GM18909 (cell line): ENCODE results near the gene ARL5A.
"Not testable (repeated sequence)": the region's sequence is repeated elsewhere in the genome, so short reads cannot be mapped to it uniquely, and the experiment has no call there.

Source experiments
- ATAC-seq: cut with Tn5 transposase; IDR thresholded peaks from one replicate; pipeline ENCODE4 v1.9.1; 2021; ENCODE audit warnings: mild to moderate bottlenecking; ENCODE audit not compliant: unreplicated experiment, poor library complexity

The ARL5A gene

GRCh38 chr2:151799886-151800292 is 28.3 kb downstream of the ARL5A start:
- no peak for ATAC-seq

- no peak for ATAC-seq
These were observed 31.4 kb downstream of the ARL5A start for GRCh38 chr2:151796774-151797173.

GRCh38 chr2:151795646-151796240 is 32.5 kb downstream of the ARL5A start:
- no peak for ATAC-seq

- not testable (repeated sequence) for ATAC-seq
These were observed 33.8 kb downstream of the ARL5A start for GRCh38 chr2:151794422-151794821.

GRCh38 chr2:151793123-151793522 is 35.1 kb downstream of the ARL5A start:
- no peak for ATAC-seq

GRCh38 chr2:151792589-151792988 is 35.6 kb downstream of the ARL5A start:
- no peak for ATAC-seq

- no peak for ATAC-seq
These were observed 36.7 kb downstream of the ARL5A start for GRCh38 chr2:151791545-151791944.

- no peak for ATAC-seq
These were observed 37.5 kb downstream of the ARL5A start for GRCh38 chr2:151790689-151791088.

GRCh38 chr2:151789055-151789834 is 39.0 kb downstream of the ARL5A start:
- no peak for ATAC-seq

- ATAC-seq = no peak
These were observed 41.7 kb downstream of the ARL5A start for GRCh38 chr2:151786483-151786882.

- no peak for ATAC-seq
These were observed 42.1 kb downstream of the ARL5A start for GRCh38 chr2:151786077-151786476.

- ATAC-seq = no peak
These were observed 45.1 kb downstream of the ARL5A start for GRCh38 chr2:151783133-151783520.

- no peak for ATAC-seq
These were observed 45.7 kb downstream of the ARL5A start for GRCh38 chr2:151782378-151783132.

- no peak for ATAC-seq
These were observed 46.6 kb downstream of the ARL5A start for GRCh38 chr2:151781642-151782041.

GRCh38 chr2:151780938-151781337 is 47.3 kb downstream of the ARL5A start:
- ATAC-seq = no peak

- ATAC-seq = no peak
These were observed 50.3 kb downstream of the ARL5A start for GRCh38 chr2:151777935-151778334.

- ATAC-seq = no peak
These were observed 50.7 kb downstream of the ARL5A start for GRCh38 chr2:151777487-151777886.

- ATAC-seq = no peak
These were observed 51.9 kb downstream of the ARL5A start for GRCh38 chr2:151776367-151776766.

GRCh38 chr2:151775057-151775740 is 53.0 kb downstream of the ARL5A start:
- no peak for ATAC-seq

- no peak for ATAC-seq
These were observed 53.7 kb downstream of the ARL5A start for GRCh38 chr2:151774506-151774905.
